Vagina (tissue), 2 donors: ENCODE measurements around the gene TMEM98. TPM values are rescaled to one million over a fixed set of nuclear protein-coding genes. Genes with fewer than 3 reads are reported as not detected.
A peak's percentile ranks its signal among the peaks of the same experiment; 100 is the strongest.
"Not testable (repeated sequence)": the region's sequence is repeated elsewhere in the genome, so short reads cannot be mapped to it uniquely, and the experiment has no call there.

Experiments
- DNase-seq, 2 donors: peaks; one replicate each; pipeline ENCODE4 v3.0.0-alpha.2; 2017; ENCODE audit errors: extremely low spot score in 2 of 2
- H3K27ac ChIP-seq: fragments of 200-600 bp; sonication (generic); one replicate; pipeline ENCODE4 v1.5.1; 2019
- H3K27me3 ChIP-seq: fragments of 200-600 bp; sonication (generic); one replicate; pipeline ENCODE4 v1.5.1; 2019
- H3K36me3 ChIP-seq, 2 donors: fragments of 200-600 bp; sonication (generic); one replicate each; pipeline ENCODE4 v1.5.1; 2017 to 2019
- H3K4me1 ChIP-seq: fragments of 200-600 bp; sonication (generic); one replicate; pipeline ENCODE4 v1.5.1; 2019
- H3K4me3 ChIP-seq, 2 donors: fragments of 200-600 bp; sonication (generic); 1 replicate in 1 of 2; 2 replicates in 1 of 2; pipeline ENCODE4 v1.5.1; 2016 to 2019
- H3K9me3 ChIP-seq: fragments of 200-600 bp; sonication (generic); one replicate; pipeline ENCODE4 v1.5.1; 2019
- CTCF ChIP-seq, 3 experiments: fragments of 450-650 bp in 2 of 3; fragments of 200-600 bp in 1 of 3; sonication (generic) in 1 of 3; IDR thresholded peaks; one replicate each; pipeline ENCODE4 v1.5.1; 2017 to 2019; ENCODE audit warnings: antibody characterized with exemption in 3 of 3, mild to moderate bottlenecking in 2 of 3, moderate library complexity in 2 of 3
- POLR2A ChIP-seq, 2 donors: fragments of 450-650 bp; IDR thresholded peaks; one replicate each; pipeline ENCODE4 v1.6.1; 2017; ENCODE audit warnings: antibody characterized with exemption in 2 of 2, mild to moderate bottlenecking in 2 of 2, moderate library complexity in 2 of 2
- POLR2AphosphoS5 ChIP-seq, 2 donors: sonication (generic); formaldehyde crosslinking; IDR thresholded peaks; one replicate each; pipeline ENCODE4 v1.9.0; 2017; ENCODE audit warnings: antibody characterized with exemption in 2 of 2, mild to moderate bottlenecking in 2 of 2, low read depth in 1 of 2; ENCODE audit not compliant: insufficient read depth in 1 of 2
- intact Hi-C: fragments of 100-400 bp; cut with DNase I; formaldehyde crosslinking; loops from one replicate; pipeline ENCODE4 v1.15.1; 2023
- total RNA-seq: library from RNA; depleted of rRNA; stranded (reverse); fragments of >200 nt; gene quantifications from one replicate; pipeline ENCODE4 v1.2.3, GENCODE V29; 2016

TMEM98 gene
- total RNA-seq, 1 donor from 2014 or later: 85.0 TPM

- Histone ChIP-seq H3K27ac (no peak overlapping the region), H3K27me3 (no peaks in the 10 kb centered on the region), H3K36me3 (no peaks in the 10 kb centered on the region), H3K9me3 (no peaks in the 10 kb centered on the region), H3K4me3 (no peak overlapping the region), H3K4me1 (no peaks in the 10 kb centered on the region)
- intact Hi-C loops: no loop called here
- TF ChIP-seq POLR2AphosphoS5 (IDR thresholded peaks at IDR 0.05; ENCODE audit: insufficient read depth in 1 of 2, low read depth in 1 of 2): no peak
- TF ChIP-seq CTCF (IDR thresholded peaks at IDR 0.05): no peak
- no peak for TF ChIP-seq POLR2A (IDR thresholded peaks at IDR 0.05)
- no peak for DNase-seq
These were observed 7.7 kb upstream of the TMEM98 start for GRCh38 chr17:32920293-32920692.

GRCh38 chr17:32921017-32921416, 6.9 kb upstream of the TMEM98 start:
- Histone ChIP-seq H3K4me3 (no peak overlapping the region), H3K4me1 (no peaks in the 10 kb centered on the region), H3K36me3 (no peaks in the 10 kb centered on the region), H3K27me3 (no peaks in the 10 kb centered on the region), H3K27ac (no peak overlapping the region), H3K9me3 (no peaks in the 10 kb centered on the region)
- DNase-seq: no peak
- TF ChIP-seq POLR2A (IDR thresholded peaks at IDR 0.05) (no peak), CTCF (IDR thresholded peaks at IDR 0.05) (no peak), POLR2AphosphoS5 (IDR thresholded peaks at IDR 0.05; ENCODE audit: insufficient read depth in 1 of 2, low read depth in 1 of 2) (no peak)
- intact Hi-C loops: no loop called here

GRCh38 chr17:32923905-32924304, 4.0 kb upstream of the TMEM98 start:
- peaks cover 14% of the 10 kb centered on the region for H3K4me1 ChIP-seq
- H3K27ac ChIP-seq, H3K27me3 ChIP-seq, H3K4me3 ChIP-seq, DNase-seq, H3K36me3 ChIP-seq, intact Hi-C loops, H3K9me3 ChIP-seq: not testable (repeated sequence)

- peaks cover 29% of the 10 kb centered on the region for H3K4me1 ChIP-seq
- no peaks in the 10 kb centered on the region for H3K36me3 ChIP-seq
These were observed 1.8 kb upstream of the TMEM98 start for GRCh38 chr17:32926183-32926582.

GRCh38 chr17:32926789-32927188, 1.2 kb upstream of the TMEM98 start:
- DNase-seq, H3K36me3 ChIP-seq, H3K9me3 ChIP-seq, H3K27ac ChIP-seq, H3K4me3 ChIP-seq, intact Hi-C loops, H3K27me3 ChIP-seq: not testable (repeated sequence)
- H3K4me1 ChIP-seq: peaks cover 29% of the 10 kb centered on the region

More at GRCh38 chr17:32926183-32926582, 1.8 kb upstream of the TMEM98 start:
- Histone ChIP-seq H3K27me3 (no peaks in the 10 kb centered on the region), H3K27ac (no peak overlapping the region), H3K4me3 (no peak overlapping the region), H3K9me3 (no peaks in the 10 kb centered on the region)
- no peak for DNase-seq
- intact Hi-C loops: no loop called here
- TF ChIP-seq CTCF (IDR thresholded peaks at IDR 0.05) (no peak), POLR2AphosphoS5 (IDR thresholded peaks at IDR 0.05; ENCODE audit: insufficient read depth in 1 of 2, low read depth in 1 of 2) (no peak), POLR2A (IDR thresholded peaks at IDR 0.05) (no peak)

- peak overlapping the region; percentile 68 for H3K27ac ChIP-seq
- TF ChIP-seq POLR2AphosphoS5 (IDR thresholded peaks at IDR 0.05; ENCODE audit: insufficient read depth in 1 of 2, low read depth in 1 of 2): no peak
- intact Hi-C loops: no loop called here
These were observed 691 bp upstream of the TMEM98 start for GRCh38 chr17:32927201-32927723.

More at GRCh38 chr17:32927201-32927723, 691 bp upstream of the TMEM98 start:
- Histone ChIP-seq H3K36me3 (no peaks in the 10 kb centered on the region), H3K4me1 (peaks cover 29% of the 10 kb centered on the region), H3K4me3 (peak overlapping the region; percentile 69 to 77), H3K9me3 (no peaks in the 10 kb centered on the region), H3K27me3 (no peaks in the 10 kb centered on the region)
- peak in 1 of 2 donors; percentile 83 for DNase-seq
